GM18858 (cell line): ENCODE measurements around the gene PPP1R12B.
"Not testable (repeated sequence)": the region's sequence is repeated elsewhere in the genome, so short reads cannot be mapped to it uniquely, and the experiment has no call there.

Source experiments
- ATAC-seq: cut with Tn5 transposase; IDR thresholded peaks from one replicate; pipeline ENCODE4 v1.9.1; 2021; ENCODE audit not compliant: unreplicated experiment

Gene PPP1R12B

DNA sequence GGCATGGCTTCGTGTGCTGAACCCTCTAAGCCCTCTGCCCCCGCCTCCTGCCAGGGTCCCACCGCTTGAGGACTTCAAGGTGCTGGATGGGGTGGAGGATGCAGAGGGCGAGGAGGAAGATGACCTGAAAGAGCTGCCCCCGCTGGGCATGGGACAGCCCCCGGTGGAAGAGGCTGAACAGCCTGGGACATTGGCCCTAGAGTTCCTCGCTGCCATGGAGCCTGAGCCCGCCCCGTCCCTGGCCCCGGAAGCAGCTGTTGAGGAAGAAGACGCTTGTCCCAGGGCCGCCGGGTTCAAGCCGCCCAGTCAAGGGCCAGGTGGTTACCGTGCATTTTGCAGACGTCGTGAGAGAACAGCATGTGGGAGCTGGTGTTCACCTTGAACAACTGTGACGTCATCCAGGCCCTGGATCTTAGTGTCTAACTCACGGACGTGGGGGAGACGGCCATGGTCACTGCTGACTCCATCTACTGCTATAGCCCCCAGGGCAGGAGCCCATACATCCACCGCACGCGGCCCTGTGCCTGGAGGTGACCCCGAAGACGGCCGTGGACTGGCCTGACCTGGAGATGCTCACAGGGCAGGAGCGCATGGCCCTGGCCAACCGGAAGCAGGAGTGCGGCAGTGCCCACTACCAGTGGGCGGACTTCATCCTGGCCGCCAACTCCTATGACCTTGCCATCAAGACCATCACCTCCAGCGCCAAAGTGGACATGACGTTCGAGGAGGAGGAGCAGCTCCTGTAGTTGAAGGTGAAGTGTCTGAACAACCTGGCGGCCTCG lies 90.1 kb downstream of the PPP1R12B start:
- no peak for ATAC-seq

DNA sequence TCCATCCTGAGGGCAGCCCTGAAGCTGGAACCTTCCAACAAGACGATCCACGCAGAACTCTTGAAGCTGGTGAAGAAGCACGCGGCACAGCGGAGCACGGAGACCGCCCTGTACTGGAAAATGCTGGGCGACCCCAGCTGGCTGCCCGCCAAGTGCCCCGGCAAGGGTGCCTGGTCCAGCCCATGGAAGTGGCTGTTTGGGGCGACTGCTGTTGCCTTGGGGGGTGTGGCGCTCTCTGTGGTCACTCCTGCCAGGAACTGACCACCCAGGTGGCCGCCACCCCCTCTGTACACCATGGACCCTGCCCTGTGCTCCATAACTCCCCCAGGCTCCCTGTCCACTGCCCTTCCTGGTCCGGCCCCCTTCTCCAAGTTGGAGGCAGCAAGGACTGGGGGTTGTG lies 90.8 kb downstream of the PPP1R12B start:
- ATAC-seq = no peak

DNA sequence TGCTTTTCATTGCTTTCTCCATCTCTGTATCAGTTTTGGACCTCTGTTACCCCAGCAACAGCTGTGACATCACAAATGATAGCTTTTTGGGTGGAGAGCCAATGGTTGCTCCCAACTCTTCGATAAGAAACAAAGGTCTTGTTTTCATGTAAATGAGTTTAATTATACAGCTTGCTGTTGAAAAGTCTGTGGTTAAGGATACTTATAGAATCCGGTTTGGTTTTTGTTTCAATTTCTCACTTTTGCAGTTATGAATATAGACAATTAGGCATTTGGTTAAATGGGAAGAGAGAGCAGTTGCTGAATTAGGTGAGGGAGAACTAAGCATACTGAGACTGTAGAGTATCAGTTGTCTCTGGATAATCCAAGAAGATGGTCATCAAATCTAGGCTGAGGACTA lies 99.6 kb downstream of the PPP1R12B start:
- ATAC-seq = not testable (repeated sequence)

DNA sequence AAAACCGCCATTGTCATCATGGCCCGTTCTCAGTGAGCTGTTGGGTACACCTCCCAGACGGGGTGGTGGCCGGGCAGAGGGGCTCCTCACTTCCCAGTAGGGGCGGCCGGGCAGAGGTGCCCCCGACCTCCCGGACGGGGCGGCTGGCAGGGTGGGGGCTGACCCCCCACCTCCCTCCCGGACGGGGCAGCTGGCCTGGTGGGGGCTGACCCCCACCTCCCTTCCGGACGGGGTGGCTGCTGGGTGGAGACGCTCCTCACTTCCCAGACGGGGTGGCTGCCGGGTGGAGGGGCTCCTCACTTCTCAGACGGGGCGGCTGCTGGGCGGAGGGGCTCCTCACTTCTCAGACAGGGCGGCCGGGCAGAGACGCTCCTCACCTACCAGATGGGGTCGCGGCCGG lies 103.1 kb downstream of the PPP1R12B start:
- not testable (repeated sequence) for ATAC-seq

DNA sequence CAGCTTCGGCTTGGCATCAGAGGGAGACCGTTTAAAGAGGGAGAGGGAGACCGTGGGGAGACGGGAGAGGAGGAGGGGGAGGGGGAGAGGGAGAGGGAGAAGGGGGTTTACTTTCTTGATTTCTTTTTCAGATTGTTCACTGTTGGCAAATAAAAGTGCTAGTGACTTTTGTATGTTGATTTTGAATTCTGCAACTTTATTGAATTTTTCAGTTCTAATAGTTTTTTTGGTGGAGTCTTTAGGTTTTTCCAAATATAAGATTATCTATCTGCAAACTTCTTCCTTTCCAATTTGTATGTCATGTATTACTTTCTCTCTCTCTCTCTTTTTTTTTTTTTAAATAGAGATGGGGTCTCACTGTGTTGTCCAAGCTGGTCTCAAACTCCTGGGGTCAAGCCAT lies 104.0 kb downstream of the PPP1R12B start:
- ATAC-seq = no peak

DNA sequence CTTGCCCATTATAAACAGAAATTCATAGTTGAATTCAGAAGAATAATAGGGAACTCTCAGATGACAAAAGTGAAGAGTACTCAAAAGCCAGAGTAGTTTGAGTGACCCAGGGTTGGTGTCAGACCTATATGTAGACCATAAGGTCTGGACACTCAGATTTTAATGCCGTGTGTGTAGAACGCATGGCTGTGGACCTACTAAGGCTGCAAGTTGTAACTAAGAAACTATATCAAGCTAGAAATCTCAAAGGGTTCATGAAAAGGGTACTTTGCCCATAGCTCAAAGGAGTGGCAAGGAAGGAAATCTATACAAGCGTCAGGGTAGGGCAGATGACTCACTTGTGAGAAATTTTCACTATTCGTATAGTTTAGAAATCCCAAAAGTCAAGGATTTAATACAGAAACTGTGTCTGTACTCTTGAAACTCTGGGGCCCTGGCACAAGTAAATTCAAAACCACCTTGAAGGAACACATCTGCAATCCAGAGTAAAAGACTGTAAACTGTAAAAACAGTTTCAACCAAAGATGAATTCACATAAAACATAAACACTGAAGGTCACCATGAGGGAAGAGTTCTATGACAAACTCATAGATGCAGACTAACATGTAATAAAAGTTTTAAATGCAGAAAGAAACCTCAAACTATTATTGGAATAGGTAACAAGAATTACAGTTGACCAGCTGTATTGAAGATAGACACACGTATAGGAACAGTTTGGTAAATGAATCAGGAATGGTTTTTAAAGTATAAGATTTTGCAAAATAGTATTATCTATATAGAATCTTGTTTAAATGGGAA lies 108.1 kb downstream of the PPP1R12B start:
- not testable (repeated sequence) for ATAC-seq

DNA sequence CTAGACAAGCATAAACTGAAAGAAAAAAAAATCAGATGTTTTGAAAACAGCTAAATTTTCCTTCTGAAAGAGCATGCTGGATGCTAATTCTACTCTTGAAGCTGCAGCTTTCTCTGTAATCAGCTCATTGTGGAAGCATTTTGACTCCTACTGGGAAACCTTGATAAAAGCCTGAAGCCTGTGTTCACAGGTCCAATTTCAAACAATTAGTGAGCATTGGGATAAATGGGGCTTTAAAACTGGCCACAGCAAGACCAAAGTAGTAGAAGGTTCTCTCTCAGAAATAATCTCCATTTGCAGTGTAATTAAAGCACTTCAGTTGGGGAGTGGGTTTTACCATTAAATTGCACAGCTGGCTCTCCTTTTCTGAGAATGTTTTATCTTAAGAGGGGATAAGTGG lies 110.2 kb downstream of the PPP1R12B start:
- not testable (repeated sequence) for ATAC-seq

DNA sequence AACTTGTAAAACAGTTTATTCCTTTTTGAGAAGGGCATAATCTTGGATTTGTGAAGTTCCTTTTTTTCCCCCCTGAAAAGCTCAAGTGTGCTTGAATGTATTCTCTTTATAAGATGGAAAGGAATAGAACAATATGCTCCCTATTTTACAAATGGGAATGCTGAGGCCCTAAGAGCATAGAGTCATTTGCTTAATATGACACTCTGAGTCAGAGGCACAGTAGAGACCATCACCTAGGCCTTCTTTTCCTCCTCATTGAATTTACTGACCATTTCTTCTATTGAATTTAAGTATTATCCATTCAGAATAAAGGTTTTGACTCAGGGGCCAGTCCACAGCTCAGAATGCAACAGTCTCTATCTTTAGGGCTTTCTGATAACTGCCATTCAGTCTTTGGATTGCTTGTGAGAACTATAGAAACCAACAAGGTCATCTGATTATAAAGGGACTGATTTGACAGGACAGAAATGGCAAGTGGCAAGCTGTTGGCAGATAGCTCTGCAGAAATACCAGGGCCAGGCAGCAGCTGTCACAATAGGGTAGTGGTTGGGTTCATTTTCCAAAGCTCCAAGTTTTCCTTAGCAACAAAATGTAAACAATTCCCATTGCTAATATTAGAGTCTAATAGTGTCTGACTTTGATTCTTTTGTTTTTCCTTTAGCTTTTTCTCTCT lies 111.1 kb downstream of the PPP1R12B start:
- not testable (repeated sequence) for ATAC-seq

DNA sequence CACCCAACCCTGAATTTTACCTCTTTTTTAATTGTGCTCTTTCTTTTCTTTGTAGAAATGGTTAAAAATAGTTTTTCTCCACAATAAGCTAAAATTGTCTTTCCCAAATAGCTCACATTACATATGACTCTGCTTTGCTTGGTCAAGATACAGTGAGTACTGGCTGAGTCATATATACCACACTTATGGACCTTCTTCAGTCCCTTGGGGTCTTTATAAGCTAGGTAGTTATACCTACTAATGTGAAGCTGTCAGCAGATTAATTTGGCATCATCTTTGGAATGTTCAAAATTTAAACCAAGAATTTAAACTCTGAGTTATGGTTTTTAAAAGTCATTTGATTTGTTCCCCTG lies 111.6 kb downstream of the PPP1R12B start:
- not testable (repeated sequence) for ATAC-seq

DNA sequence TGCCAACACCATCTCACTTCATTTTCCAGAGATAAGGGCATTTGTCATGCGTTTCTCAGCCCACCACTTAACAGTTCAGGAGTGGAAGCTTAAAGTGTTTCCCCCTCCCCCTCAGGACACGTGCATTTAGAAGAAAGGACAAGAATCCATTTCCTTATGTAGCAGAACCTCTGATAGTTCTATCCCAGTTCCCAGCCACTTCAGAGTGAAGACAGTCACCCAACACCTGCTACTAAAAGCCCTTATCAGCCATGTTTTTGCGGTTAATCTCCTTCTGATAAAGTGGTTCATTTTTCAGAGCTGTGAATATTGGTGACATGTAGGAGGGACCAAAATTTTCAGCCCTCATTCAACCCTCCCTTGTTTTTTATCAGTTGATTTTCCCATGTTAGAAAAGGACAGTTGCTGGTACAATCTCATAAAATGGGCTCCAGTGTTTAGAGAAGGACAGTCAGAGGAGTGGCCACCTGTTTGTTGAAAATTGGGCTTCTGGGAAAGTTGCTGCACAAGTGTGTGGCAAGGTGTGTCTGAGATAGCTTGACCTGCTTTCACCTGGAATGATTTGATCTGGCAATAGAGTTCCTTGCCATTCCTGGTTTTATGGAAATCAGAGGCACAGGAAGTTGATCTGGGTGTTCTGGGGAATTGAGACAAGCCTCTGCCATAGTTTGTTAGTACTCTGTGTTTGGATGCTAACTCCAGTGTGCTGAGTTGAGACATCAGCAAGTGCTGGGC lies 114.0 kb downstream of the PPP1R12B start:
- ATAC-seq = no peak

DNA sequence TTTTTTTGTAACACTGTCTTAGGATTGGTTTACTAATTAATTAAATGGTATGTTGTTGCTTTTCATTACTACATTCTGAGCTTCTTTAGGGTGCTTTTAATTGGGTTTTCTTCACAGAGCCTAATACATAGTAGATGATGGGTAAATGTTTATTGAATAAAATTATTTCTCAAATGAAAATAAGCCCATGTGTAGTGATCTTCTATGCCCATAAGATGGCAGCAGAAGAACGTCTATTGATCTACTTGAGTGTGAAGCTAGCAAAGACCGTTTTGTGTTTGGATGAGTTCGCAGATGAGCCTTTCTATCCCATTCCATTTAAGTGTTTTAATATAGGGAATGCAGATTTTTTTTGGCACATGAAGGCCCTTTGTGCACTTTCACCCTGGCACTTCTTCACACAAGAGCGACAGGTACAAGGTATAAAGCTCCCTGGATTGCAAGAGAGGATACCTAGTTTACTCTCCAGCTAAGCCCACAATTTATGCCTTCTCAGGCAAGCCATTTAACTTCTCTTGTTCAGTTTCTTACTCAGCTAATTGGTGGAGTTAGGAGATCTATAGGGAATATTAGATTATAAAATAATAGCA lies 115.7 kb downstream of the PPP1R12B start:
- not testable (repeated sequence) for ATAC-seq

DNA sequence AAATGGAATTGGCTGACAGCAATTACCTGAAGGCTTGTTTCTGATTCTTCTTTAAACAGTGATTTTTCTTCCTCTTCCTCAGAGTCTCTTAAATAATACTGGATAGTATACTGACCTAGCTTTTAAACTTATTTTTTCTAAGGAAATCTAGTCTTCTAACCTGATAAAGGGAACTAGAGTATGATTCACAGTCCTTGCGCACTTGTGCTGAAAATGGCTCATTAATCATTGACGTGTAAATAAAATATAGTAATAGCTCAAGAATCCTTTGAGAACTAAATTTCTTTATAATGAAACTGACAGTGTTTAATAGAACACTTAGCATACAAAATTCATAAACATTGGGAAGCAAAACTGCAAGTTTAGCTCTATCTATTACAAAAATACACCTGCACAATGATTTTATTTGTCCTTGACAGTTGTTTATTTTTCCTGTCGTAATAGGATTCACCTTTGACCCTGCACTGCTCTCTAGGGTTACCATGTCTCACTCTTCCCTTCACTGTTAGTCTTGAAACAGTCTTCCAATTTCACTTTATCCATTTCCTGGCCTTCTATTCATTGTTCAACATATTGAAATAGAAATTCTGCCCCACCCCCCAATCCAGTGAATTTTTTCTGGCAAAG lies 117.3 kb downstream of the PPP1R12B start:
- ATAC-seq = not testable (repeated sequence)

DNA sequence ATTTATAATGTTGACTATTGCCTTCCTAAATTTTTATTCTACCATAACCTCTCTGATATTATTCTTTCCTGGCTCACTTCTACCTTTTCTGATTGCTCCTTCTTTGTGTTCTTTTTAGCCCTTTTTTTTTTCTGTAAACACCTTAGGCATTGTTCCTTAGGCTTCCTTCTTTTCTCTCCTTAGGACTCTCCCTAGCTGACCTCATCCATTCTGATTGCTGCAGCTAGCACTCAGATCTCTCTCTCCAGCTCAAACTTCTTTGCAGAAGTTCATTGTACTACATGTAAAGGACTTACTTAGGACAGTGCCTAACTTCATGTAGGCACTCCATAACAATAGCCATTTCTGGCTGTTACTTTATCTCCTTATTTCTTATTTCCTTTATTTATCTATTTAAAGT lies 117.8 kb downstream of the PPP1R12B start:
- not testable (repeated sequence) for ATAC-seq

DNA sequence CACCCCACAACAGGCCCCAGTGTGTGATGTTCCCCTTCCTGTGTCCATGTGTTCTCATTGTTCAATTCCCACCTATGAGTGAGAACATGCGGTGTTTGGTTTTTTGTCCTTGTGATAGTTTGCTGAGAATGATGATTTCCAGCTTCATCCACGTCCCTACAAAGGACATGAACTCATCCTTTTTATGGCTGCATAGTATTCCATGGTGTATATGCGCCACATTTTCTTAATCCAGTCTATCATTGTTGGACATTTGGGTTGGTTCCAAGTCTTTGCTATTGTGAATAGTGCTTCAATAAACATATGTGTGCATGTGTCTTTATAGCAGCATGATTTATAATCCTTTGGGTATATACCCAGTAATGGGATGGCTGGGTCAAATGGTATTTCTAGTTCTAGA lies 118.9 kb downstream of the PPP1R12B start:
- not testable (repeated sequence) for ATAC-seq

DNA sequence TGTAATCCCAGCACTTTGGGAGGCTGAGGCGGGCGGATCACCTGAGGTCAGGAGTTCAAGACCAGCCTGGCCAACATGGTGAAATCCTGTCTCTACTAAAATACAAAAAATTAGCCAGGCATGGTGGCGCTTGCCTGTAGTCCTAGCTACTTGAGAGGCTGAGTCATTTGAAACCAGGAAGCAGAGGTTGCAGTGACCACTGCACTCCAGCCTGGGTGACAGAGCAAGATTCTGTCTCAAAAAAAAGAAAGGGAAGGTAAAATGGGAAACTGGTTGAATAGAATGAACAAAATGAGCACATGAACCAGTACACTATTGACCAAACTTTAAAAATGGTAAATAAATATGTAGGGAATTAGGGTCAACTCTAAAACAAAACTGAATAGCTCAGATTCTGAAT lies 120.2 kb downstream of the PPP1R12B start:
- ATAC-seq = not testable (repeated sequence)

DNA sequence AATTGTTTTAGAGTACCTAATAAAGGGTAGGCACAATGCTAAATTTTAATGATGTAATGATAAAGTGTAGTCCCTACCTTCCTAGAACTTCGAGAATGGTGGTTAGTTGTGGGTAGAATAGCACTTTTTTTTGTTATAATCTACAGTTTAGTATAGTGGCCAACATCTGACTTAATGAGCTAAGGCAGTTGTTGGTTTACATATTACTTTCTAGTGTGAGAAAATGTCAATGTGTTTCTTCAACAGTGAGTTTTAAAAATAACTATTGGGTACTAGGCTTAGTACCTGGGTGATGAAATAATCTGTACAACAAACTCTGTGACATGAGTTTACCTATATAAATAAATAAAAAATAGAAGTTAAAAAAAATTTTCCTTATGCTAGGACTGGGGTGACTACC lies 120.6 kb downstream of the PPP1R12B start:
- ATAC-seq = not testable (repeated sequence)

DNA sequence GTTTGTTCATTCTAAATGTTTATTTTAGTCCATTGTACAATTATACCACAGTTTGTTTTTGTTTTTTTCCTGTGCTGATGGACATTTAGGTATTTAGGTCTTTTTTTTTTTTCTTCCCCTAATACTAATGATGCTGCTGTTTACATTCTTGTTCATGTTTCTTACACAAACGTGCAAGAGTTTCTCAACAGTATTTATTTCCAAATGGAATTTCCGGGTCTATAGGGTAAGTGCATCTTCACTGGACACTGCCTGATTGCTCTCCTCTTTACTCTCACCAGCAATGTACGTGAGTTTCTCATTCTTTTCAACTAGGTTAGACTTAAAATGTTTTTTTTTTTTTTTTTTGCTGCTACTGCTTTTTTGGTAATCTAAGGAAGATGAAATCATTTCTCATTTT lies 122.7 kb downstream of the PPP1R12B start:
- no peak for ATAC-seq

DNA sequence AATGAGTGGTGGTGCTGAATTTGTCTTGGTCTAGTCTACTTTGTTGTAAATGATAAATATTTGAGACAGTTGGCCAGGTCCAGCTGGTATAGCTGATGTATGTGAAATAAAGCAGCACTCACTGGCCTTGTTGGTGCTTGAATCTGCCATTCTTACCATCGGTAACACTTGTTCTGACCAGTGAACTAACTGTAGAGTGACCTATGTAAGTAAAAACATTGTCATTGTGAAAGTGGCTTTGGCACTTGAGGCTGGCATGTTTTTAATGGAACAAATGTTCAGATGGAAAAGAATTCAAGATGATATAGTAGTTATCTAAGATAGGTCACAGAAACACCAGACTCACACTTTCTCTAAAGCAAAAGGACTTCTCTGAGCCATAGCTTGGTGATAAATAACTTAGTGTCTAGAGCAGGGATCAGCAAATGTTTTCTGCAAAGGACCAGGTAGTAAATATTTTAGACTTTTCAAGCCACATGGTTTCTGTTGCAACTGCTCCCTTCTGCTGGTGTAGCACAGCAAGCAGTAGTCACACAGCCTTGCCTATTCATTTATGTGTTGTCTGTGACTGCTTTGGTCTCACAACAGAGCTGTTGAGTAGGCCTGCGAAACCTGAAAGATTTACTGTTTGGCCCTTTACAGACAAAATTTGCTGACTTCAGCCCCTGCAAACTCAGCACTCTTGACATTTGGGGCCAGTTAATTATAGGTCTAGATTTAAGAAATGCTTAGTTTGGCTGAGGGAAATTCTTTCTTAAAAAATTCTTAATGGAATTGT lies 124.0 kb downstream of the PPP1R12B start:
- ATAC-seq = not testable (repeated sequence)

DNA sequence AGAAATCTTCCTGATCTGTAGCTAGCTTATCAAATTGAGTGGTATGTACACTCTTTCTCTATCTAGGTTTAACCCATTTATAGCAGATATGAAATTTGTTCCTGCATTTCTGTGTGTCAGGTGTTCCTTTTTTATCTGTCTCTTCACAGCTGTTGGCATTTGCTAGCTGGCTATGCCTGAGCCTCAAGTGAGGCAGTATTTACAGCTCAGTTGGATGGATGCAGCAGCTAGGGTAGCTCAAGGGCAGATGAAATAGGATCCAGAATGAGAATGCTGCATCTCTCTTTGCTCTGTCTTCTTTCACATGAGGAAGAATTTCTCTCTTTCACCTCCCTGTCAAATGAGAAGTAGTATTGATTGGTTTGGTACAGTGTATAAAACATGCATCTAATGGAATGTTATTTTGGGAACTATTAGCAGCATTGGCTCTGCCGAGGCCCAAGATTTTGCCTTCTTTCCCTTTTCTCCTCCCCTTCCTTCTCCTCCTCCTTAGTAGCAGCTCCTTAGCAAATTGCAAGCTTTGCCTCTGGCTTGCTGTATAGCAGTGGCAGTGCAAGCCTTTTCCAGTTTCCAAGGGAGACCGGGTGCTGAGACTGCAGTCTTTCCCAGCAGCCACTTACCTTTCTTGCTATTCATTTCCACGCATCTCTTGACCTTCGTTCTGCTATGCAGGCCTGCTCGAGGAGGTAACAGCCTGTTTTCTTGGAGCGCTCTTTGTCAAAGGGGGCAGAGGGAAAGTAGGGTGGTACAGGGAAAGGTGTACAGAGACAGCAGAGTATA lies 125.0 kb downstream of the PPP1R12B start:
- not testable (repeated sequence) for ATAC-seq
